Esophagus squamous epithelium (tissue), 4 donors: ENCODE data around the gene CD55.

ENCODE experiments used
- CTCF ChIP-seq, 6 experiments: fragments of 450-650 bp in 4 of 6; fragments of 200-600 bp in 2 of 6; sonication (generic) in 2 of 6; IDR thresholded peaks; one replicate each; pipeline ENCODE4 v1.5.1; 2016 to 2019; ENCODE audit warnings: antibody characterized with exemption in 6 of 6, mild to moderate bottlenecking in 4 of 6, moderate library complexity in 4 of 6
- POLR2A ChIP-seq, 4 donors: fragments of 450-650 bp; IDR thresholded peaks; one replicate each; pipeline ENCODE4 v1.6.1; 2017; ENCODE audit warnings: antibody characterized with exemption in 4 of 4, mild to moderate bottlenecking in 4 of 4, moderate library complexity in 3 of 4

- TF ChIP-seq CTCF (IDR thresholded peaks at IDR 0.05) (no peak), POLR2A (IDR thresholded peaks at IDR 0.05) (no peak)
Observed at GRCh38 chr1:207282496-207283380, 38.7 kb upstream of the CD55 start.
